Nephron (organoid): Measurements from ENCODE around the gene KCNC2.

ENCODE experiments used
- H3K27ac Mint-ChIP-seq, 3 experiments: 2 replicates each; pipeline ENCODE4 v1.8.0; 2020; ENCODE audit warnings: mixed read lengths in 3 of 3, mild to moderate bottlenecking in 2 of 3, moderate library complexity in 1 of 3
- H3K27me3 Mint-ChIP-seq: 2 replicates; pipeline ENCODE4 v1.8.0; 2021; ENCODE audit warnings: low read depth, mild to moderate bottlenecking, moderate library complexity, mixed read lengths
- H3K36me3 Mint-ChIP-seq: 2 replicates; pipeline ENCODE4 v1.8.0; 2020; ENCODE audit warnings: low read depth, mixed read lengths
- H3K4me1 Mint-ChIP-seq: 2 replicates; pipeline ENCODE4 v1.8.0; 2020; ENCODE audit warnings: mixed read lengths
- H3K4me3 Mint-ChIP-seq, 3 experiments: 2 replicates each; pipeline ENCODE4 v1.8.0; 2020; ENCODE audit warnings: mild to moderate bottlenecking in 3 of 3, mixed read lengths in 3 of 3, moderate library complexity in 2 of 3
- H3K9me3 Mint-ChIP-seq: 2 replicates; pipeline ENCODE4 v1.8.0; 2020; ENCODE audit warnings: mixed read lengths
- CTCF ChIP-seq, 3 experiments: fragments of 200-600 bp; sonication (generic); IDR thresholded peaks; one replicate each; pipeline ENCODE4 v1.5.0; 2021; ENCODE audit warnings: antibody characterized with exemption in 3 of 3; ENCODE audit not compliant: unreplicated experiment in 3 of 3

The KCNC2 gene

GRCh38 chr12:75184516-75184915 is 25.1 kb downstream of the KCNC2 start:
- no peaks in the 10 kb centered on the region for H3K36me3 Mint-ChIP-seq
- no peaks in the 10 kb centered on the region for H3K27me3 Mint-ChIP-seq
- H3K9me3 Mint-ChIP-seq = no peaks in the 10 kb centered on the region
- no peak overlapping the region for H3K4me3 Mint-ChIP-seq
- TF ChIP-seq CTCF (IDR thresholded peaks at IDR 0.05; ENCODE audit: unreplicated experiment in 3 of 3) = no peak
- no peak overlapping the region for H3K27ac Mint-ChIP-seq
- H3K4me1 Mint-ChIP-seq = no peaks in the 10 kb centered on the region

GRCh38 chr12:75183967-75184366 is 25.7 kb downstream of the KCNC2 start:
- no peaks in the 10 kb centered on the region for H3K36me3 Mint-ChIP-seq
- H3K4me3 Mint-ChIP-seq = no peak overlapping the region
- no peak overlapping the region for H3K27ac Mint-ChIP-seq
- no peaks in the 10 kb centered on the region for H3K27me3 Mint-ChIP-seq
- no peak for TF ChIP-seq CTCF (IDR thresholded peaks at IDR 0.05; ENCODE audit: unreplicated experiment in 3 of 3)
- H3K4me1 Mint-ChIP-seq = no peaks in the 10 kb centered on the region
- no peaks in the 10 kb centered on the region for H3K9me3 Mint-ChIP-seq

- TF ChIP-seq CTCF (IDR thresholded peaks at IDR 0.05; ENCODE audit: unreplicated experiment in 3 of 3) = no peak
- H3K27ac Mint-ChIP-seq = no peak overlapping the region
- no peak overlapping the region for H3K4me3 Mint-ChIP-seq
- H3K27me3 Mint-ChIP-seq = no peaks in the 10 kb centered on the region
- no peaks in the 10 kb centered on the region for H3K9me3 Mint-ChIP-seq
- no peaks in the 10 kb centered on the region for H3K36me3 Mint-ChIP-seq
- no peaks in the 10 kb centered on the region for H3K4me1 Mint-ChIP-seq
Measured at GRCh38 chr12:75177997-75178396, 31.6 kb downstream of the KCNC2 start.

GRCh38 chr12:75172611-75173010 is 37.0 kb downstream of the KCNC2 start:
- no peaks in the 10 kb centered on the region for H3K4me1 Mint-ChIP-seq
- no peaks in the 10 kb centered on the region for H3K9me3 Mint-ChIP-seq
- H3K4me3 Mint-ChIP-seq = no peak overlapping the region
- TF ChIP-seq CTCF (IDR thresholded peaks at IDR 0.05; ENCODE audit: unreplicated experiment in 3 of 3) = no peak
- no peak overlapping the region for H3K27ac Mint-ChIP-seq
- no peaks in the 10 kb centered on the region for H3K27me3 Mint-ChIP-seq
- H3K36me3 Mint-ChIP-seq = no peaks in the 10 kb centered on the region

GRCh38 chr12:75170640-75171185 is 38.9 kb downstream of the KCNC2 start:
- no peak for TF ChIP-seq CTCF (IDR thresholded peaks at IDR 0.05; ENCODE audit: unreplicated experiment in 3 of 3)
- Mint-ChIP-seq H3K27me3 (no peaks in the 10 kb centered on the region), H3K4me1 (no peaks in the 10 kb centered on the region), H3K27ac (no peak overlapping the region), H3K4me3 (no peak overlapping the region), H3K36me3 (no peaks in the 10 kb centered on the region), H3K9me3 (no peaks in the 10 kb centered on the region)

GRCh38 chr12:75162845-75163244 is 46.8 kb downstream of the KCNC2 start:
- H3K36me3 Mint-ChIP-seq = no peaks in the 10 kb centered on the region
- H3K4me3 Mint-ChIP-seq = no peak overlapping the region
- H3K9me3 Mint-ChIP-seq = no peaks in the 10 kb centered on the region
- H3K27me3 Mint-ChIP-seq = no peaks in the 10 kb centered on the region
- TF ChIP-seq CTCF (IDR thresholded peaks at IDR 0.05; ENCODE audit: unreplicated experiment in 3 of 3) = no peak
- no peak overlapping the region for H3K27ac Mint-ChIP-seq
- H3K4me1 Mint-ChIP-seq = no peaks in the 10 kb centered on the region
